ENCODE results near the gene TSPO. TPM values are rescaled to one million over a fixed set of nuclear protein-coding genes. Genes with fewer than 3 reads are reported as not detected.

TSPO gene
- total RNA-seq, 4 donors from 2014 or later, result 101 to 174 (median 113) TPM

DNA sequence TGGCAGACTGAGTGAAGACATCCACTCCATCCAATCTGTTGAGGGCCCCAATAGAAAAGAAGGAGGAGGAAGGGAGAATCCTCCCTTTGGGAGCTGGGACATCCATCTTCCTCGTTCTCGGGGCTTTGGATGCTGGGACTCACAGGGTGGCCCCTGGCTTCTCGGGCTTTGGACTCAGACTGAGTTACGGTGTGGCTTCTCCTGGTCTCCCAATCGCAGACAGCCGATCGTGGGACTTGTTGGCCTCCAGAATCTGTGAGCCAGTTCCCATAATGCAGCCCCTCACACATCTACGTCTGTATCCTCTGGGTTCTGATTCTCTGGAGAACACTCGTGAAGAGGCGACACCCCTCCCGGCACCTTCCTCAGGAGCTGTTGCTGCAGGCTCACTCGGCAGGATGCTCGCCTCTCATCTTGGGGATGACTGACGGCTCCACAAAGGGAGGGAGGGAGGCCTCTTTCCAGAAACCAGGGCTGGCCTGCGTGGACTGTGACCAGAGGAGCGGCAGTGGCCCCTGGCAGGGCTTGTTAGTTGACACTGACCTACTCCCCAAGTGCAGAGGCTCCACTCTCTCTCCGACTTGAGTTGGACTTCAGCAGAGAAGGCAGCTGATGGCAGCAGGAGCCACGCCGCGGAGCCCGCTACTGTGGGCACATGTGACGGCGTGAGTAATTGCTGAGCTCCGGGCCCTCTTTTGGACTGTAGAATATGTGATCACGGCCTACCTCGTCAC is 50.3 kb downstream of the TSPO start:
- ATAC-seq, result no peak
- no peak for TF ChIP-seq POLR2A (IDR thresholded peaks at IDR 0.05)
- TF ChIP-seq, protein P1, sequence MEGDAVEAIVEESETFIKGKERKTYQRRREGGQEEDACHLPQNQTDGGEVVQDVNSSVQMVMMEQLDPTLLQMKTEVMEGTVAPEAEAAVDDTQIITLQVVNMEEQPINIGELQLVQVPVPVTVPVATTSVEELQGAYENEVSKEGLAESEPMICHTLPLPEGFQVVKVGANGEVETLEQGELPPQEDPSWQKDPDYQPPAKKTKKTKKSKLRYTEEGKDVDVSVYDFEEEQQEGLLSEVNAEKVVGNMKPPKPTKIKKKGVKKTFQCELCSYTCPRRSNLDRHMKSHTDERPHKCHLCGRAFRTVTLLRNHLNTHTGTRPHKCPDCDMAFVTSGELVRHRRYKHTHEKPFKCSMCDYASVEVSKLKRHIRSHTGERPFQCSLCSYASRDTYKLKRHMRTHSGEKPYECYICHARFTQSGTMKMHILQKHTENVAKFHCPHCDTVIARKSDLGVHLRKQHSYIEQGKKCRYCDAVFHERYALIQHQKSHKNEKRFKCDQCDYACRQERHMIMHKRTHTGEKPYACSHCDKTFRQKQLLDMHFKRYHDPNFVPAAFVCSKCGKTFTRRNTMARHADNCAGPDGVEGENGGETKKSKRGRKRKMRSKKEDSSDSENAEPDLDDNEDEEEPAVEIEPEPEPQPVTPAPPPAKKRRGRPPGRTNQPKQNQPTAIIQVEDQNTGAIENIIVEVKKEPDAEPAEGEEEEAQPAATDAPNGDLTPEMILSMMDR (IDR thresholded peaks at IDR 0.05 in 4 of 5, conservative IDR thresholded peaks at IDR 0.05 in 1 of 5), result no peak
- H3K9me3 ChIP-seq, result no peaks in the 10 kb centered on the region
- H3K27ac ChIP-seq, result no peak overlapping the region
- no peak overlapping the region for H3K4me3 ChIP-seq
- no peaks in the 10 kb centered on the region for H3K4me1 ChIP-seq
- intact Hi-C loops (cut with DNase I; ENCODE audit: low total_unique reads), result no loop called here
- no peak for DNase-seq
- H3K27me3 ChIP-seq, result peaks cover 12 to 18% (median 13%) of the 10 kb centered on the region in 3 donors
- H3K36me3 ChIP-seq, result no peaks in the 10 kb centered on the region
- in situ Hi-C loops (cut with MboI; ENCODE audit: low sequenced_read_pairs in 4 of 4), result no loop called here

DNA sequence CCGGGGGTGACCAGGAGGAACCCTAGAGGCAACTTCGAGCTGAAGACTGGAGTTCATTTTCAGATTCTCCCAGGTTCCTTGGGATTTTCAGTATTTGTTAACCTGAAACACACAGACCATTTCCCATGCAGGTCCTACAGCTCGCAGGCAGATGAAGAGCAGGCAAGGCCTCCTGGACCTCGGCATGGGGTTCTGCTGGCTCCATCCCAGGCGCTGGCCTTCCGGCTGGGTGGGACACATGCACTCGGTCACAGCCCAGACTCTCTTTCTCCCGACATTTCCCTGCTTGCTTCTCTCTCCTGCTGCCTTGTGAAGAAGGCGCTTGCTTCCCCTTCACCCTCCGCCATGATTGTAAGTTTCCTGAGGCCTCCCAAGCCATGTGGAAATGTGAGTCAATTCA is 51.0 kb downstream of the TSPO start:
- in situ Hi-C loops (cut with MboI; ENCODE audit: low sequenced_read_pairs in 4 of 4) (no loop called here), intact Hi-C loops (cut with DNase I; ENCODE audit: low total_unique reads) (no loop called here)
- no peak for TF ChIP-seq POLR2A (IDR thresholded peaks at IDR 0.05)
- TF ChIP-seq, protein P1 (IDR thresholded peaks at IDR 0.05 in 4 of 5, conservative IDR thresholded peaks at IDR 0.05 in 1 of 5), result no peak
- Histone ChIP-seq H3K36me3 (no peaks in the 10 kb centered on the region), H3K4me1 (no peaks in the 10 kb centered on the region), H3K4me3 (no peak overlapping the region), H3K27ac (no peak overlapping the region), H3K27me3 (peaks cover 11 to 15% (median 13%) of the 10 kb centered on the region in 3 donors), H3K9me3 (no peaks in the 10 kb centered on the region)
- DNase-seq, result no peak
- ATAC-seq, result no peak

DNA sequence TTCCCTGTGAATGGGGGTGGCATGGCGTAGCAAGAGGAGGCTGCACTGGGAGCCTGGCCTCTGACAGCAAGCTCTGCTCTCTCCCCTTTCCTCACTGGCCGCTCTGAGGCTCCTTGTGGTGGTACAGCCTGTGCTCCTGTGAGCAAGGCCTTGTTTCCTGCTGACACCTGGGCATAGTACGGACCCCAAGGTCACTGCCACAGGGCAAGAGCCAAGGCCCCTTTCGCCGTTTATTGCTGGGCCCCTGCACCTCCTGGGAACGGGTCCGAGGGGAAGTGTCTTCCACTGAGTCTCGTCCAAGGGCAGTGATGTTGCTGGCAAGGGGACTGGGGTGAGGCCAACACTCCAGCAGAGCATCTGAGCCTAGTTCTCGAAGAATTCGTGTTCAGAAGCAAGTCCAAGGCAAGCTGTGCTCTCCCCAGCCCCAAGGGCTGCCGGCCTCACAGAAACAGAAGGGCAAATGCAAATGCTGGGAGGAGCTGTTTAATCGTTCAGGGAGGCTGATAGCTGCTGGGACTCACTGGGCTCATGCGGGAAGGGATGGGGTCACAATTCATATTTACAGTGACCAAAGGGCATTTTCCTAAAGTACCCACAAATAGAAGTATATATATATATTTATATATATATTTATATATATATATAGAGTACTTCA is 51.5 kb downstream of the TSPO start:
- Histone ChIP-seq H3K4me1 (no peaks in the 10 kb centered on the region), H3K27me3 (peaks cover 6 to 13% (median 12%) of the 10 kb centered on the region in 3 donors), H3K4me3 (no peak overlapping the region), H3K27ac (no peak overlapping the region), H3K9me3 (no peaks in the 10 kb centered on the region), H3K36me3 (no peaks in the 10 kb centered on the region)
- ATAC-seq (no peak), DNase-seq (no peak)
- in situ Hi-C loops (cut with MboI; ENCODE audit: low sequenced_read_pairs in 4 of 4) (no loop called here), intact Hi-C loops (cut with DNase I; ENCODE audit: low total_unique reads) (no loop called here)
- TF ChIP-seq, protein P1 (IDR thresholded peaks at IDR 0.05 in 4 of 5, conservative IDR thresholded peaks at IDR 0.05 in 1 of 5), result no peak
- TF ChIP-seq POLR2A (IDR thresholded peaks at IDR 0.05), result no peak

DNA sequence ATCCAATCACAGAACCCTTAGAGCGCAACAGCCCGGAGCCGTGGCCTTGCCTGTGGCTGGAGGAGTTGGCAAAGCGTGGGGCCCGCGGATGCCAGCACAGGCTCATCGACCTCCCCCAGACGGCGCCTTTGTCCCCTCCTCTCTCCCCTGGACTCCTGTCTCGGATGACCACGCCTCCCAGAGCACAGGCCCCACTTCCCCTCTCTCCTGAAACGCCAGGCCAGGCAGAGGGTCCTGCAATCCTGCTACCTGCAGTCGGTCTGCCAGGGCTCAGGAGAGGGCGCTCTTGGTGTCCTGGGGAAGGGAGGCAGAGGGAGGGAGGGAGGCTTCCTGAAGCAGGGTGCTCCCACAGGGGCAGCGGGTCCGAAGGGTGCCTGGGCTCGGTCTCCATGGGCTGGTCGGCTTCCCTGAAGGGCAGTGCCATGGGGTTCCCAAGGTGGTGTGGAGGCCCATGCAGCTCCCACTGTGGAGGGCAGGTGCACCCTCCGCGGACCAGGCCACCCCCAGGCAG is 52.2 kb downstream of the TSPO start:
- Histone ChIP-seq H3K36me3 (no peaks in the 10 kb centered on the region), H3K9me3 (no peaks in the 10 kb centered on the region), H3K27me3 (peaks cover 6 to 12% (median 9%) of the 10 kb centered on the region in 3 donors), H3K4me1 (no peaks in the 10 kb centered on the region), H3K27ac (no peak overlapping the region), H3K4me3 (no peak overlapping the region)
- in situ Hi-C loops (cut with MboI; ENCODE audit: low sequenced_read_pairs in 4 of 4) (no loop called here), intact Hi-C loops (cut with DNase I; ENCODE audit: low total_unique reads) (no loop called here)
- TF ChIP-seq, protein P1 (IDR thresholded peaks at IDR 0.05 in 4 of 5, conservative IDR thresholded peaks at IDR 0.05 in 1 of 5), result no peak
- TF ChIP-seq POLR2A (IDR thresholded peaks at IDR 0.05), result no peak
- no peak for DNase-seq
- no peak for ATAC-seq
